ENCODE results near the gene STH. TPM values are rescaled to one million over a fixed set of nuclear protein-coding genes. Genes with fewer than 3 reads are reported as not detected.

The STH gene
- total RNA-seq, 2 experiments from 2014 or later = not detected

DNA sequence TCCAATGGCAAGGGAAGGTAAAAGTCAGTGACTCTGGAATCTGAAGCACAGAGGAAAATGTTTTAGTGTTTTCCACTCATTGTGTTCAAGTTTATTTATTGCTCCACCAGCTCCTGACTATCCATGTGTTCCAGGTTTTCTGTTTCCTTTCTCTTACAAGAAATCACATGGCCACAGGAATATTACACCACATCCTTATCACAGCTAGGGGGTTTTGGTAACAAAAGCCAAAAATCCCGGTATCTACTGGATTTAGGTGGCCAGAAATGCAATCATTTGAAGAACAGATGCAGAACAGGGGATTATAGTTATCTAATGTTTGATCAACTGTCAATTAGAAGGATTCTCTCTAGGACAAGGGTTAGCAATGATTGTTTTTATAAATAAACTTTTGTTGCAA is 47.9 kb downstream of the STH start:
- no peak for DNase-seq
- H3K27ac Mint-ChIP-seq = peak overlapping the region; percentile 39
- H3K9me3 Mint-ChIP-seq = no peaks in the 10 kb centered on the region
- ATAC-seq (ENCODE audit: poor library complexity) = no peak
- peaks cover 90% of the 10 kb centered on the region for H3K36me3 Mint-ChIP-seq (ENCODE audit: low read depth)
- ChIA-PET CTCF (interaction anchor here (0.6 kb wide), 1 partner anchor 88 kb away, joined by 3 read pairs; no protein-coding TSS in a partner anchor), POLR2A (interaction anchor here (1.2 kb wide), 1 partner anchor 12 kb away, joined by 3 read pairs; no protein-coding TSS in a partner anchor)
- Histone ChIP-seq H3K4me1 (ENCODE audit: insufficient read depth, low read length) (no peaks in the 10 kb centered on the region), H3K27ac (ENCODE audit: low read depth in 1 of 2, low read length in 2 of 2) (no peak overlapping the region), H3K9me3 (ENCODE audit: control insufficient read depth in 1 of 2, insufficient read depth in 1 of 2, low read length in 2 of 2) (no peaks in the 10 kb centered on the region), H3K36me3 (ENCODE audit: insufficient read depth, low read length) (peaks cover 90% of the 10 kb centered on the region), H3K27me3 (ENCODE audit: control insufficient read depth in 1 of 2, insufficient read depth in 2 of 2, low read length in 2 of 2) (no peaks in the 10 kb centered on the region), H3K4me3 (ENCODE audit: low read length) (no peak overlapping the region)
- no peak overlapping the region for H3K4me3 Mint-ChIP-seq
- H3K4me1 Mint-ChIP-seq (ENCODE audit: low read depth) = peaks cover 27% of the 10 kb centered on the region
- TF ChIP-seq, protein P1, sequence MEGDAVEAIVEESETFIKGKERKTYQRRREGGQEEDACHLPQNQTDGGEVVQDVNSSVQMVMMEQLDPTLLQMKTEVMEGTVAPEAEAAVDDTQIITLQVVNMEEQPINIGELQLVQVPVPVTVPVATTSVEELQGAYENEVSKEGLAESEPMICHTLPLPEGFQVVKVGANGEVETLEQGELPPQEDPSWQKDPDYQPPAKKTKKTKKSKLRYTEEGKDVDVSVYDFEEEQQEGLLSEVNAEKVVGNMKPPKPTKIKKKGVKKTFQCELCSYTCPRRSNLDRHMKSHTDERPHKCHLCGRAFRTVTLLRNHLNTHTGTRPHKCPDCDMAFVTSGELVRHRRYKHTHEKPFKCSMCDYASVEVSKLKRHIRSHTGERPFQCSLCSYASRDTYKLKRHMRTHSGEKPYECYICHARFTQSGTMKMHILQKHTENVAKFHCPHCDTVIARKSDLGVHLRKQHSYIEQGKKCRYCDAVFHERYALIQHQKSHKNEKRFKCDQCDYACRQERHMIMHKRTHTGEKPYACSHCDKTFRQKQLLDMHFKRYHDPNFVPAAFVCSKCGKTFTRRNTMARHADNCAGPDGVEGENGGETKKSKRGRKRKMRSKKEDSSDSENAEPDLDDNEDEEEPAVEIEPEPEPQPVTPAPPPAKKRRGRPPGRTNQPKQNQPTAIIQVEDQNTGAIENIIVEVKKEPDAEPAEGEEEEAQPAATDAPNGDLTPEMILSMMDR (IDR thresholded peaks at IDR 0.05) = no peak
- H3K27me3 Mint-ChIP-seq = no peaks in the 10 kb centered on the region
- intact Hi-C loops (cut with DNase I, micrococcal nuclease) = no loop called here

DNA sequence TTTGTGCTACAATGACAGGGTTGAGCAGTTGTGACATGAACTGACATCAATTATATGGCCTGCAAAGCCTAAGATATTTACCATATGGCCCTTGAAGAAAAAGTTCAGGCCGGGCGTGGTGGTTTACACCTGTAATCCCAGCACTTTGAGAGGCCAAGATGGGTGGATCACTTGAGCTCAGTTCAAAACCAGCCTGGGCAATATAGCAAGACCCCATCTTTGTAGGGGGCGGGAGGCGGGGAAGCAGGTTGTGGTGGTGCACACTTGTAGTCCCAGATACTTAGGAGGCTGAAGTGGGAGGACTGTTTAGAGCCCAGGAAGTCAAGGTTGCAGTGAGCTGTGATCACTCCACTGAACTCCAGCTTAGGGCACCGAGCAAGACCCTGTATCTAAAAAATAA is 48.3 kb downstream of the STH start:
- H3K4me3 Mint-ChIP-seq = no peak overlapping the region
- ChIA-PET CTCF (no interaction called here), POLR2A (interaction anchor here (0.5 to 1.2 kb wide), 2 partner anchors 11 to 293 kb away, joined by 3 read pairs; no protein-coding TSS in a partner anchor)
- Histone ChIP-seq H3K27me3 (ENCODE audit: control insufficient read depth in 1 of 2, insufficient read depth in 2 of 2, low read length in 2 of 2) (no peaks in the 10 kb centered on the region), H3K4me1 (ENCODE audit: insufficient read depth, low read length) (no peaks in the 10 kb centered on the region), H3K36me3 (ENCODE audit: insufficient read depth, low read length) (peaks cover 86% of the 10 kb centered on the region), H3K27ac (ENCODE audit: low read depth in 1 of 2, low read length in 2 of 2) (no peak overlapping the region), H3K9me3 (ENCODE audit: control insufficient read depth in 1 of 2, insufficient read depth in 1 of 2, low read length in 2 of 2) (no peaks in the 10 kb centered on the region), H3K4me3 (ENCODE audit: low read length) (no peak overlapping the region)
- no peak for ATAC-seq (ENCODE audit: poor library complexity)
- DNase-seq = no peak
- TF ChIP-seq, protein P1 (IDR thresholded peaks at IDR 0.05) = no peak
- H3K4me1 Mint-ChIP-seq (ENCODE audit: low read depth) = peaks cover 31% of the 10 kb centered on the region
- intact Hi-C loops (cut with DNase I, micrococcal nuclease) = no loop called here
- H3K9me3 Mint-ChIP-seq = no peaks in the 10 kb centered on the region
- no peaks in the 10 kb centered on the region for H3K27me3 Mint-ChIP-seq
- peaks cover 90% of the 10 kb centered on the region for H3K36me3 Mint-ChIP-seq (ENCODE audit: low read depth)
- H3K27ac Mint-ChIP-seq = peak overlapping the region; percentile 39

DNA sequence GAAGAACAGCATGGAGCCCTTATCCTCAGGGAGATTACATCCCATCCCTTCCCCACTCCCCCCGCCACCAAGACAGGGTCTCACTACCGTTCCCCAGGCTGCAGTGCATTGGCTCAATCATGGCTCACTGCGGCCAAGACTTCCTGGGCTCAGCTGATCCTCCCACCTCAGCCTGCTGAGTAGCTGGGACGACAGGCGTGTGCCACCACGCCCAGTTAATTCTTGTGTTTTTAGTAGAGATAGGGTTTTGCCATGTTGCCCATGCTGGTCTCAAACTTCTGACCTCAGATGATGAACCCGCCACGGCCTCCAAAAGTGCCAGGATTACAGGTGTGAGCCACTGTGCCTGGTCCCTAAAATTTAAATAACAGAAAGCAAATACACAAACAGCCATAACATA is 48.8 kb downstream of the STH start:
- intact Hi-C loops (cut with DNase I, micrococcal nuclease) = no loop called here
- ChIA-PET CTCF (no interaction called here), POLR2A (interaction anchor here (0.5 to 1.2 kb wide), 2 partner anchors 11 to 292 kb away, joined by 3 read pairs; no protein-coding TSS in a partner anchor)
- Histone ChIP-seq H3K27ac (ENCODE audit: low read depth in 1 of 2, low read length in 2 of 2) (no peak overlapping the region), H3K4me3 (ENCODE audit: low read length) (no peak overlapping the region), H3K4me1 (ENCODE audit: insufficient read depth, low read length) (no peaks in the 10 kb centered on the region), H3K27me3 (ENCODE audit: control insufficient read depth in 1 of 2, insufficient read depth in 2 of 2, low read length in 2 of 2) (no peaks in the 10 kb centered on the region), H3K9me3 (ENCODE audit: control insufficient read depth in 1 of 2, insufficient read depth in 1 of 2, low read length in 2 of 2) (no peaks in the 10 kb centered on the region), H3K36me3 (ENCODE audit: insufficient read depth, low read length) (peaks cover 81% of the 10 kb centered on the region)
- DNase-seq = no peak
- Mint-ChIP-seq H3K4me3 (no peak overlapping the region), H3K4me1 (ENCODE audit: low read depth) (peaks cover 31% of the 10 kb centered on the region), H3K9me3 (no peaks in the 10 kb centered on the region), H3K27me3 (no peaks in the 10 kb centered on the region), H3K27ac (no peak overlapping the region), H3K36me3 (ENCODE audit: low read depth) (peaks cover 90% of the 10 kb centered on the region)
- no peak for ATAC-seq (ENCODE audit: poor library complexity)
- TF ChIP-seq, protein P1 (IDR thresholded peaks at IDR 0.05) = no peak

Other genes with a start within 250 kb of the STH start
- gene CRHR1, start 214.9 kb upstream of the STH start, total RNA-seq = not detected
- not detected for gene SPPL2C, start 154.4 kb upstream of the STH start, total RNA-seq
- gene MAPT, start 104.7 kb upstream of the STH start, total RNA-seq = under 1 TPM; 0.41 to 0.53 TPM
- 100 to 1,000 TPM; 122 to 125 TPM for gene KANSL1, start 194.2 kb downstream of the STH start, total RNA-seq